ENCODE data around the gene EGFL7.

EGFL7 gene

DNA sequence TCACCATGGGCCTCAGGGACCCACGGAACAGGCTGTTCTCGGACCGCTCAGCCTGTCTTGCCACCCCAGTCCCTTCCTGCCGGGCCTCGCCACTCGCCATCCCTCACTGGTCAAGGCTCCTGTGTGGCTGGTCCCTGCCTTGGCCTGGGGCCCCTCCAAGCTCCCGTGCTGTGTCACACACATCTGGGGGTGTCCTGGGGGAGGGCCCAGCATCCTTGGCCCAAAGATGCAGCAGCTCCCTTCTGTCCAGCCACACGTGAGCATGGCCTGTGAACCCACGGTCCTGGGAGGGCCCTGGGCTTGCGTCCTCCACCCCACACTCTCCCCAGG, 425 bp upstream of the EGFL7 start:
- no peak for DNase-seq

DNA sequence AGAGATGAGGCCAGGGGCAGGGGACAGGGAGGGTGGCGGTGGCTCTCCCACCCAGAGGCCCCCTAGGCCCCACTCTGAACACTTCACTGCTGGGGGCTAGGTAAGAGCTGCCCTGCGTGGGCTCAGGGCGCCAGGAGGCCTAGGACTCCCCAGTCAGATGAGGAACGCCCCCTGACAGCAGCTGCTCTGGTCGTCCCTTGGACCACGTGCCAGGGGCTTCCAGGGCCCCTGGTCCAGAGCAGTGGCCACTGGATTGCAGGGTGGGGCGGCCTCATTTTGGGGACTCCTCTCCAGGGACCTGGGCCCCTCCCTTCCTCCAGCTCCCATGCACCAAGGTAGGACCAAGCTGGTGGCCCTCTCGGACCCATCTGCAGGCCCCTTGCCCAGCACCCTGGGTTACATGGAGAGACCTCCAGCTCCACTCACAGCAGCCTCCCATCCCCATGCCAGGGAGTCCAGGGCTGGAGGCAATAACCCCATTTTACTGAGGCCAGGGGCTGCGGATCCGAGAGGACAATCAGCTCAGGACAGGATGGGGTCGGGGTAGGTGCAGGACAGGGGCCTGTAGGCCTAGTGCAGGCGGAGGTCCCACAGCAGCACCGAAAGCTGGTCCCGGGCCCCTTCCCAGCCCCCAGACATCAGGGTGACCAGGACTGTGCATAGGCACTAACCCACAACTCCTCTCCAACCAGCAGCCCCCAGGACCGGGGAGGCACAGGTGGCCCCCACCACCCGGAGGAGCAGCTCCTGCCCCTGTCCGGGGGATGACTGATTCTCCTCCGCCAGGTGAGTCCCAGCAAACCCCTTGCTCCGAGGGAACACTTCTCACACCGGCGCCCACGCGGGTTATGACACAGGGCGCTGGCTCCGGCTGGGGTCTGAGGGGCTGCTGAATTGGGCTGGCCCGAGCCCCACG, 1.5 kb downstream of the EGFL7 start:
- no peak for DNase-seq

DNA sequence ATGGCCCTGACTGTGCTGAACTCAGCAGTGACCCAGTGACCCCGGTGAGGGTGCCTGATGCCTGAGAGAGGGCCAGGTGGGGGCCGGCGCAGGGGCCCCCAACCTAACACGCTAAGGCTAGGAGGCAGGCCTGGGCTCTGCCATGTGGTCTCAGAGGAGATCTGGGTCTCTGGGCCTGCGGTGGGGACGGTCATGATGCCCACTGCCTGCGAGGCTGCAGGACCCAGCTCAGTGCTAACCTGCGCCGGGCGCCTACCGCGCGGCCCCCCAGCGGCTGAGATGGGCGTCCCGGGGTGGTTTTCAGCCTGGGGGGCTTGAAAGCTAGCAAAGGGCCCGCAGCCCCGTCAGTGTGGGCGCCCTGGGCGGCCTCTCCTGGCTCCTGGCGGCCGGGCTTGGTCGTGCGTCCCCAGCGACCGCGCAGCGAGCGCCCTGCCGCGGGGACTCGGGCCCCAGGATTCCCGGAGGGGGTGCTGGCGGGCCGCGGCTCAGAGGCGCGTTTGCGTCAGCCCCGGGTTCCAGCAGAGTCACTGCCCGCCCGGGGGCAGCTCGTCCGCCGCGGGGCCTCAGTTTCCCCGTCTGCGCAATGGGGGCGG, 2.5 kb downstream of the EGFL7 start:
- DNase-seq = peak; percentile 47

DNA sequence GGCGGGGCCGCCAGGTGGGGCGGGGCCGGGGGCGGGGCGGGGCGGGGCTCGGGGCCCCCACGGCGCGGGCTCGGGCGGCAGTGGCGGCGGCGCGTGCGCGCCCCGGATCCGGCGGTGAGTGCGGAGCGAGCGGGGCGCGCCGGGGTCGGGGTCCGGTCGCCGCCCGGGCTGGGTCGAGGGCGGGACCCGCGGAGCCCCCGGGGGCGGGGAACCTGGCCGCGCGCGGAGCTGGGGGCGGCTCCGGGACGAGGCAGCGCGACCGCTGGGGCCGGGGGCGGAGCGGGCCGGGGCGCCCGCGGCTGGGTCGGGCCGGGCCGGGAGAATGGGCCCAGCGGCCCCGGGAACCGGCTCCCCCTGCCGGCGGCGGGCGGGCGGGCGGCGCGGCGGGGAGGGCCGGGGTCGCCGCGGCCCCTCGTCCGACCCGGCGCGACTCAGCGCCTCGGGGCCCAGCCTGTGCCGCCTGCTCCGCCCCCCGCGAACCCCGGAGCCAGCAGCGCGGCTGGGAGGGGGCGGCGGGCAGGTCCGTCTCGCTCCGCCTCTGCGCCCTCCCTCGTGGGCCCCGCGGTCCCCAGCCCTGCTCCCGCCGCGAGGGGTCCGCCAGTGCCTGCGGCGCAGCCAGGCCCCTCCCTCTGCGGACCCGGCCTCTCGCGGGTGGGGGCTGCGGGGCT, 3.1 kb downstream of the EGFL7 start:
- DNase-seq = no peak

DNA sequence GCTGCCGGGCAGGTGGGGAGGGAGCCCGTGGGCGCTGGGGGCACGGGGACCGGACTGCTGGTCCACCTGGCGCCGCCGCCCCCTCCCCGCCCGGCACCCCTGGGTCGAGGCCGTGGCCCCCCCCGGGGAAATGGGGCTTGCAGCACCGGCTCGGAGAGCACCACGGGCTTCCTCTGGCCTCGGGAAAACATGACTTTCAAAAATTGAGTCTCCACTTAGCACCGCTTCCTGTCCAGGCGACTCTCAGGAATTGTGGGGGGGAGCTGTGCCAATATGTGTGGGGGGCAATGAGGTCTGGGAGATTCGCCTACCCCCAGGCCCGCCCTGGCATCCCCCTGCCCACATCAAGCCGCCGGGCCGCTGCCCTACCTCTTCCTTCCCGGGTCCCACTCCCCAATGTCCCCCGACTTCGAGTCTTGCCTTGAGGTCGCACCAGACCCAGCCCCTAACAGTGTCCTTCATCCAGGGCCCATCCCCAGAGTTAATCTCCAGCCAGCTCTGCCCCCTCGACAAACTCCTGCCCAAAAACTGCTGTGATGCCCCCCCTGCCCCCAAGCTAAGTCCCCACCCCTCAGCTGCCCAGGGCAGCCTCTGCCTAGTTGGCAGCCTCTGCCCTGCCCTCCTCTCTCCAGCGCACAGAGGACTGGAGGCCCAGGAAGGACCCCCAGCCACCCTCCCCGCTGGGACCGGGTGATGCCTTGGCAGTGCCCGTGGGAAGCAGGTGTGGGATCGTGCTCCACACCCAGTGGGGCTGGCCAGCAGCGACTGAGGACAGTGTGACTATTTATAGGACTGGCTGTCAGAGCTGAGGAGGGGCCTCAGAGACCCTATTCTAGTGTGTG, 3.9 kb downstream of the EGFL7 start:
- DNase-seq = no peak

DNA sequence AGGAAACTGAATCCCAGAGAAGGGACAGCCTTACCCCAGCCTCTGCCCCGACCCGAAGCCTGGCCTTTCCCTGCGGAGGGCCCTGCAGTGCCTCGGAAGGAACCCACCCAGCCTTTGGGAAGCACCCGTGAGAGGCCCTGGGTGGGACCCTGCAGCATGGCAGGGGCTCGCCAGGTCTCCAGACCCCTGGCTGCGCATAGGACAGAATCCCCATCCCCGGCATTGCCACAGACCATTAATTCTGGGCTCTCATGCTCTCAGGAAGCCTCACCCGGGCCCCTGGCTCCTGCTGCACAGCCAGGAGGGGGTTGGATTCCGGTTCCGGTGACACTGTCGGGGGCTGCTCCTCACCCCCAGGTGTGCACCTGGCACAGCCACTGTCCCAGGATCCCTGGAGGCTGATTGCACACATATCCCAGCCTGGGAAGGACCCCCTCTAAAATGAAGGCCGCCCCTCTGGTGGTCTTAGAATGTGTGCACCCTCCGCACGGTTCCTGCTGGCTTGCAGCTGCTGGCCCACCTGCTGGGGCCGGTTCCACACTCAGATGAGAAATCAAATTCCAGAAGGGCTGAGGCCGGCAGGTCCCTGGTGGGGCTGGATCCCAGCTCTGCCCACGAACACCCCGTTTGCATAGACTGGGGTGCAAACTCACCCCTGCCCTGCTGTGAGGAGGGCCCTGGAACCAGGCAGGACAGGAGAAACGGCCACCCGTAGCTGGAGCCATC, 4.7 kb downstream of the EGFL7 start:
- DNase-seq = no peak

DNA sequence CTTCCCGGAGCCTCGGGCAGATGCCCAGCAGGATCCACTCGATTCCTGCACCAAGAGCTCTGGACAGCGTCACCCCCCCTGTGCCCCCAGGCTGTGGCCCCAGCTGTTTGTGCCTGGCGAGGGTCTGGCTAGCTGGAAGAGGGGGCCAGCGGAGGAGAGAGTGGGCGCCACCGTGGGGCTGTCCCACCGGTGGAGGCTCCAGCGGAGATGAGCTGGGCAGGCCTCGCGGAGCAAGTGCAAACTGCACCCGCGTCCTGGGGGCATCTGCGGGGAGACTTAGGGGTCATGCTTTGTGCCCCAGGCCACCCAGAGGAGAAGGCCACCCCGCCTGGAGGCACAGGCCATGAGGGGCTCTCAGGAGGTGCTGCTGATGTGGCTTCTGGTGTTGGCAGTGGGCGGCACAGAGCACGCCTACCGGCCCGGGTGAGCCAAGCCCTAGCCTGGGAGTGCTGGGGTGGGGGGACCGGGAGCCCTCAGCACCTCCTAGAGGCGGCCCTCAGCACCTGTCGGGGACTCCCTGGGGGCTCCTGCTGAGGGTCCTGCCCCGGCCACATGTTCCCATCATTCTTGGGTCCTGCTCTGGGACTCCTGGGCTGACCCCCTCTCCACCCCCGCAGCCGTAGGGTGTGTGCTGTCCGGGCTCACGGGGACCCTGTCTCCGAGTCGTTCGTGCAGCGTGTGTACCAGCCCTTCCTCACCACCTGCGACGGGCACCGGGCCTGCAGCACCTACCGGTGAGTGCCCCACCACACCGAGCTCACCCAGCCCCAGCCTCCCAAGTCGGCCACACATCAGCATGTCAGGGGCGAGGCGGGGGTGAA, 5.4 kb downstream of the EGFL7 start:
- DNase-seq = no peak

DNA sequence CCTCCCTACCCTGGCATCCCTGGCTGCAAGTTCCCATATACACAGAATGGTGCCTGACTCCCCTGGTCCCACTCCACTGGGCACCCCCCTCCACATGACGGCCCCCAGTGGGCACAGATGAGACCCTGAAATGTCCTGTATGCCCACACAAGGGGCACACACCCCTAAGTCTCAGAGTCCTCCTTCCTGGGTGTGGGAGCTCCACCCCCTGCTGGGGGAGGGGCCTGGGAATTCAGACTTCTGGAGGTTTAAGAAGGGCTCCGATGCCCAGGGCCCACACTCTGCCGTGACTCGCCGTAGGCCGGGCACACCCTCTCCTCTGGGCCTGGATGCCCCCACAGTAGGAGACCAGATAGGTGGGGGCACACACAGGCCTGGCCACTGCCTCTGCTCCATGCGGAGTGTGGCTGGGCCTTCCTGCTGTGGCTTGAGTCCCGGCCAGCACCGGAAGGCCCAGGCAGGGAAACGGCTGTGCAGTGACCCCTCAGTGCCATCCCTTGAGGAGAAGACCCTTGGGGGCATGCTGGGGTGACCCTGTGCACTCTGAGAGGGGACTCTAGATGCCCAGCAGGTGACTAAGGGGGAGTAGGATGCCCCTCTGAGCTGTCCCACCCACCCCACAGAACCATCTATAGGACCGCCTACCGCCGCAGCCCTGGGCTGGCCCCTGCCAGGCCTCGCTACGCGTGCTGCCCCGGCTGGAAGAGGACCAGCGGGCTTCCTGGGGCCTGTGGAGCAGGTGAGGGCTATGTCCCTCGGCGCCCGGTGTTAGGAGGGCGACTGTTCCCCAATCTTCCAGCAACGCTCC, 6.5 kb downstream of the EGFL7 start:
- DNase-seq = no peak

DNA sequence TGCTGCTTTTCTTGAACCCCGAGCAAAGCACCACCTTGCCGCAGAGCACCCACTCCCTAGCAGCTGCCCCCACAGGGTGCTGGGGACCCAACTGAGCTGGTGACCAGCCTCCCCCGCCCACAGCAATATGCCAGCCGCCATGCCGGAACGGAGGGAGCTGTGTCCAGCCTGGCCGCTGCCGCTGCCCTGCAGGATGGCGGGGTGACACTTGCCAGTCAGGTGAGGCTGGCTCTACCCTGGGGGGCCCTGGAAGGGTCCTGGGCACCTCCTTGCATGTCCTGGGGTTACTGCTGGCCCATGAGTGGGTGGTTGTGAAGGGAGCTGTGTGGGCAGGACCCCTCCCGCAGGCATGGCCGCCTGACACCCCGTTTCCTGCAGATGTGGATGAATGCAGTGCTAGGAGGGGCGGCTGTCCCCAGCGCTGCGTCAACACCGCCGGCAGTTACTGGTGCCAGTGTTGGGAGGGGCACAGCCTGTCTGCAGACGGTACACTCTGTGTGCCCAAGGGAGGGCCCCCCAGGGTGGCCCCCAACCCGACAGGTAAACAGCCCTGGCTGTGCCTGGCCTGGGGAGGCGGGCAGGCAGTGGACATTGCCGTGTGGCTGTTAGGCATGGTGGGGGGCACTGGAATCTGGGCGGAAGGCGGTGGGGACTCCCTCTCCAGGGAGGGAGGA, 7.2 kb downstream of the EGFL7 start:
- DNase-seq = no peak

DNA sequence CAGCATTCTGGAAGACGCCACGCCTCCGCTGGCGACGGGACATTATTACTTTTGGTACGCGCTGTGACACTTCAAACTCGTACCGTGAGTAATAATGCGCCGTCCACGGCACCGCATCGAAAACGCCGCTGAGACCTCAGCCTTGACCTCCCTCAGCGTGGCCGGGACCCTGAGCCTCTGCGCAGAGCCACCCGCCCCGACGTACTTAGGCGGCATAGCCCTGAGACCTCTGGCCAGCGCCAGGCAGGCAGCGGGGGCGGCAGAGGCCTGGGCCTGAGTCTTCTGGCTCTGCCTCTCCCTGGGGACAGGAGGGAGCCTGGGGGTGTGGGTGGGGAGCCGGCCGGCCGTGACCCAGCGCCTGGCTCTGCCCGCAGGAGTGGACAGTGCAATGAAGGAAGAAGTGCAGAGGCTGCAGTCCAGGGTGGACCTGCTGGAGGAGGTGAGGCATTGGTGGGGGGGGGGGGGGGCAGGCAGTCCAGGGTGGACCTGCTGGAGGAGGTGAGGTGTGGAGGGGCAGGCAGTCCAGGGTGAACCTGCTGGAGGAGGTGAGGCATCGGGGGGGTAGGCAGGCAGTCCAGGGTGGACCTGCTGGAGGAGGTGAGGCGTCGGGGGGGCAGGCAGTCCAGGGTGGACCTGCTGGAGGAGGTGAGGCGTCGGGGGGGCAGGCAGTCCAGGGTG, 8.0 kb downstream of the EGFL7 start:
- no peak for DNase-seq

DNA sequence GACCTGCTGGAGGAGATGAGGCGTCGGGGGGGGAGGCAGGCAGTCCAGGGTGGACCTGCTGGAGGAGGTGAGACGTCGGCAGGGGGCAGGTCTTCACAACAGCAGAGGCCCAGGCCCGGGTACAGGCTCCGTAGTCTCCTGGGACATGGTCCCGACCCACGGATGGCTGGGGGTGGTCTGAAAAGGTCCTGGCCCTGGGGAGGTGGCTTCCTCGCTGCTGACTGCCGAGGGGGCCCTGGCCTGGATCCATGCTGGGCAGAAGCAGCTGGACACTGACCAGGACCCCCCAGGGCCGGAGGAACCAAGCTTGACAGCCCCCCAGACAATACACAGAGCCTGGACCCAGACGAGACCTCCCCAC, 8.5 kb downstream of the EGFL7 start:
- DNase-seq = no peak

DNA sequence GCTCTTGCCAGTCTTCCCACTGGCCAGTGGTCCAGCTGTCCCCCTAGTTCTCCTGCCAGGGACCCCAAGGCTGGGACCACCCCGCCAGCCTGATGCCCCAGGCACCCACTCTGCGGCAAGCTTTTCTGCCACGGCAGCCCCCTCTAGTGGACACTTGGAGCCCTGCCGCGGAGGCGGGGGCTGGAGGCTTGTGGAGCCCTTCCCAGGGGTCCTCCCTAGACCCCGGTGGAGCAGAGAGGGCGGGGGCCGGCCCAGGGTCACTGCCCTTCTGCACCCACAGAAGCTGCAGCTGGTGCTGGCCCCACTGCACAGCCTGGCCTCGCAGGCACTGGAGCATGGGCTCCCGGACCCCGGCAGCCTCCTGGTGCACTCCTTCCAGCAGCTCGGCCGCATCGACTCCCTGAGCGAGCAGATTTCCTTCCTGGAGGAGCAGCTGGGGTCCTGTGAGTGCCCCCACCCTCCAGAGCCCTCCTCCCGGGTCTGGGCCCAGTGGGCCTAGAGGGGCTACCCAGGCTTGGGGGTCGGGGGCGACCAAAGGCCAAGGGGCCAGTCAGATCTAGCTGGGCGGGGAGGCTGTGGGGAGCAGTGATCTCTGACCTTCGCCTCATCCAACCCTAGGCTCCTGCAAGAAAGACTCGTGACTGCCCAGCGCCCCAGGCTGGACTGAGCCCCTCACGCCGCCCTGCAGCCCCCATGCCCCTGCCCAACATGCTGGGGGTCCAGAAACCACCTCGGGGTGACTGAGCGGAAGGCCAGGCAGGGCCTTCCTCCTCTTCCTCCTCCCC, 9.1 kb downstream of the EGFL7 start:
- DNase-seq = peak; percentile 46

DNA sequence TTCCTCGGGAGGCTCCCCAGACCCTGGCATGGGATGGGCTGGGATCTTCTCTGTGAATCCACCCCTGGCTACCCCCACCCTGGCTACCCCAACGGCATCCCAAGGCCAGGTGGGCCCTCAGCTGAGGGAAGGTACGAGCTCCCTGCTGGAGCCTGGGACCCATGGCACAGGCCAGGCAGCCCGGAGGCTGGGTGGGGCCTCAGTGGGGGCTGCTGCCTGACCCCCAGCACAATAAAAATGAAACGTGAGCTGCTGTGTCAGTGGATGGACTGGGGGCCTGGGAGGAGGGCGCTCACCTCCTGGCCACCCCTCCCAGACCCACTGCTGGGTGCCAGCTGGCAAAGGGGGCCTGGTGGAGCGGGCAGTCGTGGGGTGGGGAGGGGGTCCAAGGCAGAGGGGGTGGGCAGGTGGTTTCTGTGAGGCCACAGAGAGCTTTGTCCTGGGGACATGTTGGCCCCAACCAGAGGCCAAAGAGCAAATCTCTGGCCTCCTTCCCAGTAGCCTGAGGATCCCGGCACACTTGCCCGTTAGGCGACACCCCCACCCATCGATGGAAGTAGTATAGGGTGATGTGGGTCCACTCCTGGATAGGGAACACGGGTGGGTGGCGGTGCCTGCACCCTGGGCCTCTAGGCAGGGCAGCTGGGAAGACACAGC, 9.8 kb downstream of the EGFL7 start:
- no peak for DNase-seq

DNA sequence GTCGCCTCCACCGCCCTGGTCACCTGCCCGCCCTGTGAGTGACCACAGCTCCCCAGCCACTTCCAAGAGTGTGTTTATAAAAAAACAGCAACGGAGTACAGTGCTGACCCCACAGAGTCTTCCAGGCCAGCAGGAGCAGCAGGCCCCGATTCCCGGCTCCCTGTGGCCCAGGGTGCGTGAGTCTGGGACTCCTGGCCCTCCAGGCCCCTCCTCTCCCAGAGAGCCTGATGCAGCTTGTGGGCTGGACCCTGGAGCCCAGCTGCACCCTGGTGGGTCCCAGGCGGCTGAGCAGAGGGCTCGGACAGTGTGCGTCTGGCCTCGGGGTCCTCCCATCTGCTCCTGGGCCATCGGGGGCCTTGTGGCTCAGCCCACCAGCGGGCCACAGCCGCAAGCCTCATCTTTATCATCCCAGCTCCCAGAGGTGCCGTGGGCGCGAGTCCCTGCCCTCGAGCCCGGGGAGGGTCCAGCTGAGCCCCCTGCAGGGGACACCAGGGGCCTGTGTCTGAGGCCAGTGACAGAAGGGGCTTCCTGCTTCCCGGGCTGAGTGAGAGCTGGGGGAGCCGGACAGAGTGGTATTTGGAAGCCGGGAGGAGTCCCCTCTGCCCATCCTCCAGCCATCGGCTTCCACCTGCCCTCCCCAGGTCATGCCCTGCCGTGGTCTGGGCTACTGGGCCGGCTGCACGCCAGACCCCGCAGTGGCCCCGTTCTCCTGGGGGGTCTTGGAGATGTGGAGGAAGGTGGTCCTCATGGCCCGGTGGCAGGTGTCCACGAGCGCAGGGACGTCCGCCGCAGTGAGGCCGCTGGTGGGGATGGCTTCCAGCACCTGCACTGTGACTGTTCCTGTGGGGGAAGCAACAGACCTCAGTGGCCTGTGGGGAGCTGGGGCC, 10.6 kb downstream of the EGFL7 start:
- DNase-seq = no peak

DNA sequence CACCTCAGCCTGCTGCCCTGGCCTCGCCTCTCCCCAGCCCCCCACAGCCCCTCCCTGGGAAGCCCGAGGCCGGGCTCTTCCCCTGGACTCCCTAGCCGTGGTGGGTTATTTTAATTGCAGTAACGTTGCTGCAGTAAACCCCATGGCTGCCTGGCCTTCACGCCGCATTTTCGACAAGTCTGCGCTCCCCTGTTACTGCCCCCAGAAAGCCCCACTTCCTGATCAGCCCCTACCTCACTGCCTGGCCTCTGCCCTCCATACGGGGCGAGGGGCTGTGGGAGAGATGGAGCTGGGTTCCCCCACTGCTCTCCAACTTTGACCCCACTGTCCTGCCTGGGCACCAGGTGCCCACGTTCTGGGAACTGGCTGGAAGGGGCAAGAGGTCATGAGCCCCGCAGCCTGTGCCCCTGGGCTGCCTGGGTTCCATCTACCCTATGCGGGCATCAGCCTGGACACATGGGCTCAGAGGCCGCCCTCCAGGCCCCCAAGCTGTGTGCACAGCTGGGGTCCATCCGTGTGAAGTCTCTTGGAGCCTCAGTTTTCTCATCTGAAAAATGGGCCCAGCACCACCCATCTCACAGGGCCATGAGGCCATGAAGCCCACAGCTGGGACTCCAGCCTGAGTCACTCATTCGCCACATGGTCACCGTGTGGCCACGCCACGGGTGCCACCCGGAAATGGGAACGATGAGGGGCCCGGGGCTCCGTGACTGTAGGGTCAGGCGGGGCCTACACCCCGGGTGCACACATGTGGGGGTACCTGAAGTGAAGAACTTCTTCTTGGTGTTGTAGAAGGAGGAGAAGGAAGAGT, 11.5 kb downstream of the EGFL7 start:
- DNase-seq = no peak

DNA sequence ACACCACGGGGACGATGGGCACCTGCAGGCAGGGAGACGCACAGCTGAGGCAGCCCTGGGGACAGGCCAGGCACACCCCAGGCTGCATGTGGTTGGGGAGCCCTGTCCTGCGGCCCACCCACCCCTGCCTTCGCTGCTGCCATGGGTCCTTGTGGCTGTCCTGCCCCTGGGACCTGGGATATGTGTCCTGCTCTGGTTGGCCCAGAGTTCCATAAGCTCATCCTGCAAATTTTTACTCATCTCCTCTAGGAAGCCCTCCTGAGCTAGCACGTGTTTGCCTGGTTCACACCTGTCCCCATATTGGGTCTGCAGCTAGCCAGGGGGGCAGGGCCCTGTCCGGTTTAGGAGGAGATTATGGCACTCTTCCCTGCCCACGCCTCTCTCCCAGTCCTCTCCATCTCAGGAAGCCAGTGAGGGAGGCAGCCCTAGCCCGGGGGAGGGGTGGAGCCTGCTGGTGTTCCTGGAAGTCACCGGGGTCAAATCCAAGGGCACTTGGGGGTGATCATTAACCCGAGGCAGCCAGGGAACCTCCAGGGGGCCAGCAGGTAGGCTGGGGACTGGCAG, 12.2 kb downstream of the EGFL7 start:
- no peak for DNase-seq
